ENCODE data around the gene VWA5A. TPM values are rescaled to one million over a fixed set of nuclear protein-coding genes. Genes with fewer than 3 reads are reported as not detected.

Gene VWA5A, protein sequence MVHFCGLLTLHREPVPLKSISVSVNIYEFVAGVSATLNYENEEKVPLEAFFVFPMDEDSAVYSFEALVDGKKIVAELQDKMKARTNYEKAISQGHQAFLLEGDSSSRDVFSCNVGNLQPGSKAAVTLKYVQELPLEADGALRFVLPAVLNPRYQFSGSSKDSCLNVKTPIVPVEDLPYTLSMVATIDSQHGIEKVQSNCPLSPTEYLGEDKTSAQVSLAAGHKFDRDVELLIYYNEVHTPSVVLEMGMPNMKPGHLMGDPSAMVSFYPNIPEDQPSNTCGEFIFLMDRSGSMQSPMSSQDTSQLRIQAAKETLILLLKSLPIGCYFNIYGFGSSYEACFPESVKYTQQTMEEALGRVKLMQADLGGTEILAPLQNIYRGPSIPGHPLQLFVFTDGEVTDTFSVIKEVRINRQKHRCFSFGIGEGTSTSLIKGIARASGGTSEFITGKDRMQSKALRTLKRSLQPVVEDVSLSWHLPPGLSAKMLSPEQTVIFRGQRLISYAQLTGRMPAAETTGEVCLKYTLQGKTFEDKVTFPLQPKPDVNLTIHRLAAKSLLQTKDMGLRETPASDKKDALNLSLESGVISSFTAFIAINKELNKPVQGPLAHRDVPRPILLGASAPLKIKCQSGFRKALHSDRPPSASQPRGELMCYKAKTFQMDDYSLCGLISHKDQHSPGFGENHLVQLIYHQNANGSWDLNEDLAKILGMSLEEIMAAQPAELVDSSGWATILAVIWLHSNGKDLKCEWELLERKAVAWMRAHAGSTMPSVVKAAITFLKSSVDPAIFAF
- total RNA-seq: 10 to 100 TPM; 32.8 to 44.4 TPM

DNA sequence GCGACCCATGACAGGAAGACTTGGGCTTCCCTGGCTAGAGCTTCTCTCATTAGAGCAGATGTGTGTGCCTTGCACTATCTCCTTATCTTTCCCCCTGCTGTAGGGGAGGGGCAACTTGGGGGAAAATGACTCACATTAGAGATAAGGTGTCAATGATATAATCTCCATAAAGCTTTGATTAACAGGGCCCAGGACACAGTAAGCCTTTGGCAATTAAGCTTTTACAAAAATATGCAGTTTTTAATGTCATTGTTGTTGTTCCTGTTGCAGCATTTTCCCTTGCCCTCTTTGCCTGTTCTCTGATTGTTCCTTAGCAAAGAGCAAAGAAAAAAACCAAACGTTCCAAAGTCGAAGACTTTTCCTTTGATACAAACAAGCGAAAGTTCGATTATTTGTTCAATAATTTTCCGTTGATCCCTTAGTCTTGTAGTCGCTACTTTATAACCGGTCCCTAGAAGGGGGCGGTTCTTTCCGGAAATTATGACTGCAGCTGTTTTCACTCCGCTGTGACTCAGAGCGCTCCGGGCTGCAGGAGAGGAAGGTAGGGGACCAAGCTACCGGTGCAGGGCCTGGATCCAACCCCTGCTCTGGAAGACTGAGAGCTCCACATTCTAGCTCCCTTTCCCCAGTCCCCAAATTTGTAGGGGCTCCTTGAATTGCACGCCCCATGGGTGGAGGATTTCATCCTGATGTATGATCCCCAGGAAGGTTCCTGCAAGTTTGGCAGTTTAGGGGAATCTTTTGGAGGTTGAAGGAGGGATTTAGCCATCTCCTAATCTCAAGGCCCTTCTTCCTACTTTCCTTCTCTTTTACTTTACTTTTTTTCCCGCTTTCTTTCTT is at the start of gene VWA5A:
TSS of gene VWA5A (plus strand) at position 509 of the 840 bp plus-strand sequence. CDS start 2,062 bp downstream, outside the sequence.
- Histone ChIP-seq H3K4me1 (ENCODE audit: control insufficient read depth in 1 of 2, low read depth in 2 of 2) (peaks cover 3 to 30% of the 10 kb centered on the region in 2 donors), H3K36me3 (peaks cover 20% of the 10 kb centered on the region), H3K27me3 (replicated peaks; ENCODE audit: insufficient read depth) (no peaks in the 10 kb centered on the region), H3K4me3 (peak within 1 kb of the TSS; percentile 93), H3K27ac (peak within 1 kb of the TSS; percentile 59 to 75), H3K9me3 (no peaks in the 10 kb centered on the region)
- ATAC-seq (ENCODE audit: insufficient number of reproducible peaks, low FRiP score, low read depth) (peak; percentile 94), DNase-seq (ENCODE audit: low spot score) (peak; percentile 57)
- TF ChIP-seq, protein P1, sequence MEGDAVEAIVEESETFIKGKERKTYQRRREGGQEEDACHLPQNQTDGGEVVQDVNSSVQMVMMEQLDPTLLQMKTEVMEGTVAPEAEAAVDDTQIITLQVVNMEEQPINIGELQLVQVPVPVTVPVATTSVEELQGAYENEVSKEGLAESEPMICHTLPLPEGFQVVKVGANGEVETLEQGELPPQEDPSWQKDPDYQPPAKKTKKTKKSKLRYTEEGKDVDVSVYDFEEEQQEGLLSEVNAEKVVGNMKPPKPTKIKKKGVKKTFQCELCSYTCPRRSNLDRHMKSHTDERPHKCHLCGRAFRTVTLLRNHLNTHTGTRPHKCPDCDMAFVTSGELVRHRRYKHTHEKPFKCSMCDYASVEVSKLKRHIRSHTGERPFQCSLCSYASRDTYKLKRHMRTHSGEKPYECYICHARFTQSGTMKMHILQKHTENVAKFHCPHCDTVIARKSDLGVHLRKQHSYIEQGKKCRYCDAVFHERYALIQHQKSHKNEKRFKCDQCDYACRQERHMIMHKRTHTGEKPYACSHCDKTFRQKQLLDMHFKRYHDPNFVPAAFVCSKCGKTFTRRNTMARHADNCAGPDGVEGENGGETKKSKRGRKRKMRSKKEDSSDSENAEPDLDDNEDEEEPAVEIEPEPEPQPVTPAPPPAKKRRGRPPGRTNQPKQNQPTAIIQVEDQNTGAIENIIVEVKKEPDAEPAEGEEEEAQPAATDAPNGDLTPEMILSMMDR (IDR thresholded peaks at IDR 0.05): no peak

DNA sequence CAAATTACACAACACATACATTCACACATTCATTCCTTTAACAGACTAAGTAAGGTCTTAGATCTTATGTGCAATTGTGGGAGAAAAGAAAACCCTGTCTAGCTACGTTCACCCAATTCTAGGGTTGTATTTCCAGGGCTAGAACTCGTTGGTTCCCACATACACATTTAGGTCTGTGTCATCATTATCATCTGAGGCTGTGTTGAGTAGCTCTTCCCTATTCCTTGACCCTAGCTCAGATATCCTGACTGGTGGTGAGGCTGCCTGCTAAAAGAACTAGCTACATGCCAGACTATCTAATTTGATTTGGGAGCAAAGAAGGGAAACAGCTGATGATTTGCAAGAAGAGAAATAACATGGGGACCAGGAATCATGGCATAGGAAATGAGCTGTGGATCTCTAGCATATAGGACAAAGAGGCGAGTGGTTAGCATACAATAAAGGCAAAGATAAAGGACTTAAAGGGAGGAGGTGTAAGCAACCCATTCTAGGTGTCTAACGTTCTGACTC is 46.6 kb upstream of the VWA5A start:
- H3K4me3 ChIP-seq: no peak overlapping the region
- TF ChIP-seq, protein P1 (IDR thresholded peaks at IDR 0.05): no peak
- no peak for ATAC-seq (ENCODE audit: insufficient number of reproducible peaks, low FRiP score, low read depth)

DNA sequence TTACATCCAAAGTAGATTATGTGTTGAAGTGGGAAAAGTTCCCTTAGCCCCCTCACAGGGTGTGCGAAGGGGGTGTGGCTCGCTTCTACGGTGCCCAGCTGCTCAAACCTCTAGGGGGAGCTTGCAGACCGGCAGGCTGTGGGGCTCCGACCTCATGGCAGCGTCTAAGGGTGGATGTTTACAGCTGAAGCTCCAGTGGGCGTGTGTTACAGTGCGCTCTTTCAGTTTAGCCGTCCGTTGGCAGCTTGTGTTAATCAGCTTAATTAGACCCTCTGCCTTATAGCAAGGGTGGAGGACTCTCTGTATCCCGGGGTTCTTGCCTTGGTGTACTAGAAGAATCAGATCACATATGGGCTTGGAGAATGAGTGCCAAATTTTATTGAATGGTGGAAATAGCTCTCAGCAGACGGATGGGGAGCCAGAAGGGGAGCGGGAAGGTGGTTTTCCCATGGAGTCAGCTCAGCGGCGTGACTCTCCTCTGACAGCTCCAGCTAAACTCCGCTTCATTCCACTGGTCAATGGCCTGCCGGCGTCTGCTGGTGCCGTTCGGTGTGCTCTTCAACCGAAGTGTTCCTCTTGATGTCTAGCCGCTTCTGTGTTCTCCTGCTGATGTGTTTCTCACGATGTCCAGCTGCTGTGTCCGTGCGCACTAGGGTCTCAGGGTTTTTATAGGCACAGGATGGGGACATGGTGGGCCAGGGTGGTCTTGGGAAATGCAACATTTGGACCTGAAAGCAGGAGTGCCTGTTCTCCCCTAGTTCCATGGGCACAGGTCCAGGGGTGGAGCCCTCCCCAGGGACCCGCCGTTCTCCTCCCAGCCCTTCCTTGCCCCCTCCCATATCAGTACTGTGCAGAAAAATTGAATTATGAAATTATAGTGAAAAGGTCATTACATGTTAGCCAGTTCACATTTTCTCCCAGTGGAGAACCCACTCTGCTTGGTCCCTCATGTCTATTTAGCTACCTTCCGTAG is 45.5 kb upstream of the VWA5A start:
- no peak for DNase-seq (ENCODE audit: low spot score)
- TF ChIP-seq, protein P1 (IDR thresholded peaks at IDR 0.05): no peak
- Histone ChIP-seq H3K9me3 (no peaks in the 10 kb centered on the region), H3K4me1 (ENCODE audit: control insufficient read depth in 1 of 2, low read depth in 2 of 2) (peaks cover 0 to 7% of the 10 kb centered on the region in 2 donors), H3K4me3 (peak overlapping the region; percentile 18), H3K27me3 (replicated peaks; ENCODE audit: insufficient read depth) (peaks cover 3% of the 10 kb centered on the region), H3K36me3 (no peaks in the 10 kb centered on the region), H3K27ac (no peak overlapping the region)
- no peak for ATAC-seq (ENCODE audit: insufficient number of reproducible peaks, low FRiP score, low read depth)

More for the DNA sequence above, 46.6 kb upstream of the VWA5A start:
- Histone ChIP-seq H3K9me3 (no peaks in the 10 kb centered on the region), H3K27ac (no peak overlapping the region), H3K4me1 (ENCODE audit: control insufficient read depth in 1 of 2, low read depth in 2 of 2) (peaks cover 0 to 7% of the 10 kb centered on the region in 2 donors), H3K36me3 (no peaks in the 10 kb centered on the region), H3K27me3 (replicated peaks; ENCODE audit: insufficient read depth) (no peaks in the 10 kb centered on the region)
- DNase-seq (ENCODE audit: low spot score): no peak

DNA sequence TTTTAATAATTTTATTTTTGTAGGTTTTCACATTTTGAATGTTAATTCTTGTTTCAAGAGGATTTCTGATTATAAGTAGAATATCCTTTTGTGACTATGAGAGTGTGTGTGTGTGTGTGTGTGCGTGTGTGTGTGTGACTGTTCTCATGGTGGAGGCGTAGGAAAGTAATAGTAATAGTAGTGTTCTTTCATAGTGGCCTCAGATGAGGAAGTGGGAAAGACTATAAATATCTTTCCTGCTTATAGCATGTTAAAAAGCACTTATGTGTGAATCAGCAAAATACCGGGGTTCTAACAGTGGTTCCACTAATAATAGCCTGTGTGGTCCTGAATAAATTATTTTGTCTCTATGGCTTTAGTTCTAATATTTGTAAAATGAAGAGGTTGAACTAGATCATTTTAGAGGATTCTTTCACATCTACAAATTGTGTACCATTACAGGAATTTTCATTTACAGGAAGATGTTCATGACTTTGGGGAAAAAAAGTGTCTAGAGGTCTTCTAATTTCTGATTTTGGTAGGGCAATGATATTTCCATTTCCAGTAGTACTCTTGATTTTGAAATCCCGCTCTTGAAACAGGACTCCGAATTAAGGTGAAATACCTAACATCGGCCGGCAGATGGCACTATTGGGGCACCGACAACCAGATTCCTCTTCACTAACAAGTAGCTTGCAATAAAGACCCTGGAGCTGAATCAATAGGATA is 44.2 kb upstream of the VWA5A start:
- DNase-seq (ENCODE audit: low spot score): no peak
- Histone ChIP-seq H3K4me1 (ENCODE audit: control insufficient read depth in 1 of 2, low read depth in 2 of 2) (peaks cover 0 to 13% of the 10 kb centered on the region in 2 donors), H3K27me3 (replicated peaks; ENCODE audit: insufficient read depth) (peaks cover 3% of the 10 kb centered on the region), H3K4me3 (peak overlapping the region; percentile 37), H3K27ac (no peak overlapping the region), H3K36me3 (no peaks in the 10 kb centered on the region), H3K9me3 (no peaks in the 10 kb centered on the region)
- no peak for ATAC-seq (ENCODE audit: insufficient number of reproducible peaks, low FRiP score, low read depth)
- TF ChIP-seq, protein P1 (IDR thresholded peaks at IDR 0.05): peak; percentile 77
